ENCODE measurements around the gene PSRC1.

GRCh38 chr1:109248444-109248796 lies 34.5 kb downstream of the PSRC1 start:
- TF ChIP-seq, protein P1, sequence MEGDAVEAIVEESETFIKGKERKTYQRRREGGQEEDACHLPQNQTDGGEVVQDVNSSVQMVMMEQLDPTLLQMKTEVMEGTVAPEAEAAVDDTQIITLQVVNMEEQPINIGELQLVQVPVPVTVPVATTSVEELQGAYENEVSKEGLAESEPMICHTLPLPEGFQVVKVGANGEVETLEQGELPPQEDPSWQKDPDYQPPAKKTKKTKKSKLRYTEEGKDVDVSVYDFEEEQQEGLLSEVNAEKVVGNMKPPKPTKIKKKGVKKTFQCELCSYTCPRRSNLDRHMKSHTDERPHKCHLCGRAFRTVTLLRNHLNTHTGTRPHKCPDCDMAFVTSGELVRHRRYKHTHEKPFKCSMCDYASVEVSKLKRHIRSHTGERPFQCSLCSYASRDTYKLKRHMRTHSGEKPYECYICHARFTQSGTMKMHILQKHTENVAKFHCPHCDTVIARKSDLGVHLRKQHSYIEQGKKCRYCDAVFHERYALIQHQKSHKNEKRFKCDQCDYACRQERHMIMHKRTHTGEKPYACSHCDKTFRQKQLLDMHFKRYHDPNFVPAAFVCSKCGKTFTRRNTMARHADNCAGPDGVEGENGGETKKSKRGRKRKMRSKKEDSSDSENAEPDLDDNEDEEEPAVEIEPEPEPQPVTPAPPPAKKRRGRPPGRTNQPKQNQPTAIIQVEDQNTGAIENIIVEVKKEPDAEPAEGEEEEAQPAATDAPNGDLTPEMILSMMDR (IDR thresholded peaks at IDR 0.05): no peak
- no peak for TF ChIP-seq POLR2AphosphoS5 (IDR thresholded peaks at IDR 0.05)

Measured in transverse colon (tissue), 4 donors.